GM21381 (cell line): ENCODE measurements around the gene ANXA4.
"Not testable (repeated sequence)": the region's sequence is repeated elsewhere in the genome, so short reads cannot be mapped to it uniquely, and the experiment has no call there.

Source experiments
- ATAC-seq: cut with Tn5 transposase; IDR thresholded peaks from one replicate; pipeline ENCODE4 v1.9.1; 2021; ENCODE audit warnings: mild to moderate bottlenecking, moderate library complexity; ENCODE audit not compliant: unreplicated experiment

Gene ANXA4

DNA sequence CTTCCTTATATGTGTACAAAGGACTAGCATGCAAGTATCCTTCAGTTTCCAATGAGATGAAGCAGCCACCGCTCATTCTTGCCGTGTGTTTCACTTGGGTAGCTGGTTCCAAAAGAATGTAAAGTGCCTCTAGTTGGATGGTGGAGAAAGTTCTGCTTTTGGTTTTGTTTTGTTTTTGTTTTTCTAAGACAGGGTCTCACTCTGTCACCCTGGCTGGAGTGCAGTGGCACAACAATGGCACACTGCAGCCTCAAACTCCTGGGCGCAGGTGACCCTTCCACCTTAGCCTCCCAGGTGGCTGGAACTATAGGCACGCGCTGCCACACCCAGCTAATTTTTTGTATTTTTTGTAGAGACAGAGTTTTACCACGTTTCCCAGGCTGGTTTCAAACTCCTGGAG lies 8.3 kb downstream of the ANXA4 start:
- no peak for ATAC-seq

DNA sequence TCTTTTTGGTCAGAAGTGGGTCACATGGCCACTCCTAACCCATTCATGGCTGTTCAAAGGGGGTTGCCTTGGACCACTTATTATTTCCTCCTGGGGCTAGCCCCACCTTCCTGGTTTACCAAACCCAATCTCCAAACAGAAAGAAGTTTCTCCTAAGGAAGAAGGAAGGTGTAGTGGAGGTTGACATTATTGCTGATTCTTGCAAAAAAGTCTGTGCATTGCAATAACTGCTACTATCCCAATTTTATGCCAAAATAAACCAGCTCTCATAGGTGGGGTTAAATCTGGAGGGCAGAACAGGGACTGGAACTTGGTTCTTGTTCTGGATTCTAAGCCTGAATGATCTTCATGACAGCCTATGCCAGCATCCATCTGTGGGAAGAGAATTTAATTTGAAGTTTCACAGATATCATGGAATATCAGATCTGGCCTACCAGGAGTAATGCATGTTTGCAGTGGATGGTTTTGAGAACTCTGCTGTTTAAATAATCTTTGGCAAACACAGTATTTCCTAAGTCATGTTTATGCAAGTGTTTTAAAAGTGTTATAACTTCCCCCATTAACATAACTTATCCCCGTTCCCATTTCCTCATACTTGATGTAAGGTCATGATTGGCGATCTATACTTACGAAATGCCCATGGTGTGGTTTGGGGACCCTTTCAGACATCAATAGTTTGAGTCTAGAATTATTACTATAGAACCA lies 11.9 kb downstream of the ANXA4 start:
- ATAC-seq: no peak

DNA sequence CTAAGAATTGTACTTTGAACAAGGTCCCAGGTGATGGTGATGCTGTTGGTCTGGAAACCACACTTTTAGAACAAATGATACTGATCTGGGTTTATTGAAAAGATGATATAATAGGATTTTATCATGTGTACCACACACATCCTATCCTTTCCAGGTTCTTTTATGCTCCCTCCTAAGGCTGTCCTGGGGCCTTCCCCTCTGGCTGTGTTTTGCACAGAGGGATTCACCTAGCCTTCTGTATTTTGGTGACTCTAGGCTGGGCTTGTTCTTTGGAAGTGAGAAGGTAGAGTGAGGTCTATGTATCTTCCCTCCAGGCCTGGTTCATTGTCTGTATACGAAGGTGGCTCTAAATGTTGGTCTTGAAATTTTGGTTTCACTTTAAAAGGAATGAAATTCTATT lies 12.7 kb downstream of the ANXA4 start:
- ATAC-seq: no peak

DNA sequence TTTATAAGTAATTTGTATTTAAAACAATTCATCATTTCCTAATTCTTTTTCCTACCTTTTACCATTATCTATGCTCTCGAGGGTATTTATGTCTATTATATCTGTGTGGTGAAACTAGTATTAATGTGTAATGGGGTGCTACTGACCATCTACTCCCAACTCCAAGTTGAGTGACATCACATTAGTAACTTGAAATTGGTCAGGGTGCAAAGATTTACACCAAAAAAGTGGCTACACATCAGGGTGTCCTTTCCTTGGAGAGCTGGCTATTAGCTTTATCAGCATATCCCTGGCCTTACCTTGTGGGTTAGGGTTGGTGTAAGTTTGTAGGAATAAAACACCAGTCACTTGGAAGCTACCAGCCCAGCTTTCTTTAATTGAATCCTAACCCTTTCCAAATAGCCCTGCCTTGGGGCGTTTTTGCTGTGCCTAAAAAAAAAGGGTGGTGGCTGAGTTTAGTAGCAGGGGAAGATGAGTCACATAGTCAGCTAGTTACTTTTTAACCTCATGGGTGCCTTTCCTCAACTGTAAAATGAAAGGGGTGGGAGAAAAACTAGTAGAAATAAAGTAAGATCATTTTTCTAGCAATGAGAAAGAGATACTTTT lies 14.0 kb downstream of the ANXA4 start:
- ATAC-seq: no peak

DNA sequence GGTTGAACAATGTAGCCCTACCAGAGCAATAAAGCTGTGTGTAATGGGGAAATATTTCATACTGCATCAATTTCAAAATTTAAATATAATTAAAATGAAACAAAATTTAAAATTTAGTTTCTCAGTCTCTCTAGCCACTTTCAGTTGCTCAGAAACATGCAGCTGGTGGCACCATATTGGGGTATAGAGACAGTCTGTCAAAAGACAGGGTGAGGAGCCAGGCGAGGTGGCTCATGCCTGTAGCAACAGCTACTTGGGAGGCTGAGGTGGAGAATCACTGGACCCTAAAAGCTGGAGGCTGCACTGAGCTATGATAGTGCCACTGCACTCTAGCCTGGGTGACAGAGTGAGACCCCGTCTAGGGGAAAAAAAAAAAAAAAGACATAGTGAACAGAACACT lies 20.1 kb downstream of the ANXA4 start:
- ATAC-seq: no peak

DNA sequence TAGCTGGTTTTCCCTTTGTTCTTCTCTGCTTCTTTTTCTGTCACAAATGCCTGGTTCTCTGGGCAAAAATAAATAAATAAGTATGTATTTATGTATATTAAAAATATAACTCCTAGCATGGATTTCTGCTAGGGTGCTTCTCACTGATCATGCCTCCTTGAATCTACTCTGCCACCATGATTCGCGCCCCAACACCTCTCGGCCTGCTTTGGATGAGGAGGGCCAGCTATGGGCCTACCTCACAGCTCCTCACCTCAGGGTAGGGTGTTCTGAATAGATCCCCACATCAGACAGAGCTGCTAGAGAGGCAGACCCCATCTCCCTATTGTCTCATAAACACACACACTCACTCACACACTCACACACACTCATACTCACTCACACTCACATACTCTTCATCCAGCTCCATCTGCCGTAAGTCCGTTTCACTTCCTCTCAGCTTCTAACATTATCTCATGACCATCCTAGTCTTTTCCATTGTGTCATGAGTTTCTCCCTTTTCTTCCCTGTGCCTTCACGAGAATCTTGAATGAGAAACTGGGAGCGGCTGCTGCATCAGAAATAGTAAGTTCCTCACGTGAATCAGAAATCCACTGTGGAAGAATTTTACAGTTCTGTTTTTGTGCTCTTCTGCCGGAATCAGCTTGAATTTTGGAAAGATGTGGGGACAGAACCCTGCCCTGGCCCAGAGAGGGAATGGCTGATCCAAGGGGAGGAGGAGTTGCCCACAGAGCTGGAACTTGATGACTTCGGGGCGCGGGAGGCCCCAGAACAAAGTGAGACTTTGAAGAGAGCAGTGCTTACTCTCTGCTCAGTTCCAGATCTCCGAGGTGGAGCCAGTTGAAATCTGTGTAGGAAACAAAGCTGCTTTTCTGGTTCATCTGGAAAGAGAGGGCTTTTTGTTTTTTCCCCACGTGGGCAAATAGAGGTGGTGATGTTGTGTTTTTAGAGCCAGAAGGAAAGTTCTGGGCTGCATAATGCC lies 20.9 kb downstream of the ANXA4 start:
- ATAC-seq: no peak

DNA sequence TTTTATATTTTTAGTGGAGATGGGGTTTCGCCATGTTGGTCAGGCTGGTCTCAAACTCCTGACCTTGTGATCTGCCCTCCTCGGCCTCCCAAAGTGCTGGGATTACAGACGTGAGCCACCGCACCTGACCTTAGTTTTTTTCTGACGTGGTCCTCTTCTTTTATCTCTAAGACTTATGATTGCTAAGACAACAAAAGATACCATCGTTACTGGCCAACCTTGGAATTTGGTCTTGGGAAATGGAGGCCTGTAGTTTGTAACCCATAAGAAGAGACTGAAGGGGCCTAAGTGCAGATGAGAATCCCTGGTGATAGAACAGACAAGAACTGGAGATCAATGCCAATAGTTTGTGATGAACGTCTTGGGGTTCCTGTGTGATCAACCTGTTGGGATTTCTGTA lies 21.9 kb downstream of the ANXA4 start:
- ATAC-seq: not testable (repeated sequence)

DNA sequence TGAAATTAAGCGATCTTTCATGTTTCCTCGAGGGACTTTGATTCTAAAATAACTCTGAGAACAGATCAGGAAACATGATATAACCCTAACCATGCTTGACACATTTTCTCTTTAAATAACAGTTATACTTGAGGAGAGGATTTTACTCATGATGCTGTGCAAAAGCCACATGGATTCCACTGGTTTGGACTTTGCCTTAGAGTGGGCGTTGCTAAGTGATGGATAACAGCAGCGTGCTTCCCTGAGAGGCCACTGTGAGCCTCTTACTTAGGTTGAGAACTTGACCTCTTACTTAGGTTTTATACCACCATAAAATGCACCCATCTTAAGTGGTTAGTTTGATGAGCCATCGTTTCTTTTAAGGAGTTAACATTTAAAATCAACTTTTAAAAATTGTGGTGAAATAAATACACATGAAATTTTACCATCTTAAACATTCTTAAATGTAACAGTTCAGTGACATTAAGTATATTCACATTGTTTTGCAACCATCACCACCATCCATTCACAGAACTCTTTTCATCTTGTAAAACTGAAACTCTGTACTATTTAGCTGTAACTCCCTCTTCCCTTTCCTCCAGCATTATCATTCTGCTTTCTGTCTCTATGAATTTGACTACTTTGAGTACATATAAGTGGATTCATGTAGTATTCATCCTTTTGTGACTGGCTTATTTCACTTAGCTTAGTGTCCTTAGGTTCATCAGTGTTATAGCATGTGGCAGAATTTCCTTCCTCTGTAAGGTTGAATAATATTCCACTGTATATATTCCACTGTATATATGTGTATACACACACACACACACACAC lies 22.6 kb downstream of the ANXA4 start:
- ATAC-seq: no peak

DNA sequence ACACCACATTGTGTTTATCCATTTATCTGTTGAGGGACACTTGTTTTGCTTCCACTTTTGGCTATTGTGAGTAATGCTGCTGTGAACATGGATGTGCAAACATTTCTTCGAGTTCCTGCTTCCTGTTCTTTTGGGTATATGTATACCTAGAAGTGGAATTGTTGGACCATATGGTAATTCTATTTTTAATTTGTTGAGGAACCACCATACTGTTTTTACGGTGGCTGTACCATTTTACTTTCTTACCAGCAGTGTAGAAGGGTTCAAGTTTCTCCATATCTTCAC lies 23.1 kb downstream of the ANXA4 start:
- no peak for ATAC-seq

DNA sequence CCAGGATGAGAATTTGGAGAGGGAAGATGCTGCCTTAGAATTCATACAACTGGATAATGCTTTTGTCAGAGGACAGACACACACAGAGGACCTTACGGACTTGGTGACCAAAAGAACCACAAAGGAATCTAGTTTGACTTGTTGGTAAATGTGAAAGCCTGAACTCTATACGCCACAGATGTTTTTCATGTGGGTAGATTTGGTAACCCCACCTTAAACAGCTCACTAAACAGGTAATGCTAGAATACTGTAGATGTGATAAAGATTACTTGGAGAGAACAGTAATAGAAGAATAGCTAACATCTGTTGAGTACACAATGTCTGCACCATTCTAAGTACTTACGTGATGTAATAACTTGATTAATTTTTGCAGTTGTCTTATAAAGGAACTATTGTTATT lies 24.1 kb downstream of the ANXA4 start:
- no peak for ATAC-seq

DNA sequence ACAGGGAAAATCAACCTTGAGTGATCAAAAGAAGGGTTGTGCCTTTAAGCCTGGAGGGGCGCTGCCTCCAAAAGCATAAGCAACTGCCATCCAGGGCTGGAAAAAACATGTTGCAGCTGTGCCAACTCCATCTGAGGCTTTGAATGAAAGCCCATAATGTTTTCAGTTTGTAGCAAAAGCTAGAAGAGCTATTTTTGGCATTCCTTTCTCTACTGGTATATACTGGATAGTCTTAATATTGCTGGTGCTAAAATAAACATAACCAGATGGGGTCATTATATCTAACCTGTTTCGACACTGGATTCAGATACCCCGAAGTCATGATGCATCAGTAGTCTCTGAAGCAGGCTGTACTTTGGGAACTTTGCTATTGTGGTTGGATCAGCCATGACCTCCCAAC lies 25.1 kb downstream of the ANXA4 start:
- ATAC-seq: no peak

DNA sequence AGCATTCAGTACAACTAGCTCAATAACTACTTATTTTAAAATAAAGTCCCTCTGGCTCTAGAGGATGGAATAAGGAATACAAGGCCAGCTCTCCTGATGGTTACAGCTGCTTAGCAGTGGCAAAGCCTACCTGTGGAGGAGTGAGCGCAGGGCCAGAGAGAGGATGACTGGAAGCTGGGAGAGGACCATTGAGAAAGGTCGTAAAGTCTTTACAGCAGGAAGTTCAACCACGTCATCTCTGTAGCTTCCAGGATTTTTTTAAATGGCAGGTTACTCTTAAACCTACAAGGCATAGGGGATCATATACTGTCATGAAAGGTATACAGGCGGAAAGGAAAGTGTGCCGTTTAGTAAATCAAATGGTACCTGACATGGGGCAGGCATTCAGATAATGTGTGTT lies 26.3 kb downstream of the ANXA4 start:
- no peak for ATAC-seq

DNA sequence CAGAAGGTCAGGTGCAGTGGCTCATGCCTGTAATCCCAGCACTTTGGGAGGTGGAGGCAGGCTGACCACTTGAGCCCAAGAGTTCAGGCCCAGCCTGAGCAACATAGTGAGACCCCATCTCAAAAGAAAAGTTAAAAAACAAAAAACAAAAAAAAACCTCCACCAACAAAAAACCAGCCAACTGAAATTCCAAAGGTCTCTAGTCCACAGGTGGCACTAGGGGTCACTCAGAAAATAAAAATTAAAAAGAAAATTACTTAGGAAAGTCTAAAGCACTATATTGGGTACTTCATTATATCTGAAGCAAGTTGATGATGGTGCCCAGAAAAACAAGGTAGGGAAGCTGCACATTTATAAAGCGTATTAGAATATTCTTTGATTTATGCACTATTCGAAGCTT lies 26.9 kb downstream of the ANXA4 start:
- ATAC-seq: no peak

DNA sequence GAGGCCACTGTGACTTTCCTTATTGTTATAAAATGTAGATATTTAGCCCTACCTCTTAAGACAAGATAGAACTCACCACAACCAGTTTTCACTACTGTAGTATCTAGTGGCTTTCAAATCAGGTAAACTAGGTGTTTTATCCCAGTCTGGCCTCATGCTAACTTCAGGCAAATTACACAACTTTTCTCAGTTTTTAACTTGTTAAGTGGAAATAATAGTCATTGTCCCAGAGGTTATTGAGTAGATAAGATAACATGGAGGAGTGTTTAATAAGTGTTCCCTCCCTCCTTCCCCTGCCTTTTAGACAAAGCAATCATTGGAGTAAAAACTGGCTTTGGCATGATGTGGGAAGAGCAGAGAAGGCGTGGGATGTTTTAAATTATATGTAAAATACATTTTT lies 27.3 kb downstream of the ANXA4 start:
- ATAC-seq: no peak

DNA sequence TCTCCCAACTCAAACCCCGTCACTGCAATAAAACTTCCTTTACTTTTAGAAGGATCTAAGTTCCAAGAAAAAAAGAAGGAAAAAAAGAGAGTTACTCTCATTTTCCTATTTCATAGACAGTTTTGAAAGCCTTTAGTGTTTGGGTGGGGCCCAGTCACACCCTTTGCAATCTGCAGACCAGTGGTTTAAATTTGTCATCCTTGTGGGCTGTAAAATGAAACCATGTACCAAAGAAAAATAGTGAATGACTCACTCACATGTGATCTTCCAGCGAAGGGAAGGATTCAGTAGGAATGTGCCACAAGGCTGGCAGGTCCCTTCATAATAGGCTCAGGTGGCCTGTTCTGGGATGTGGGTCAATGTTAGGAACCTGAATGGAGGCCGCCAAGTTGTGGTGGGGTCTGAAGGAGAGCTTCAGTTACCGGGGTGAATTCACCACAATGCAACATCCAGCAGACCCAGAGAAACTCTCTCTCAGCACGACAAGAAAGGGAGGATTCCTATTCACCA lies 28.3 kb downstream of the ANXA4 start:
- no peak for ATAC-seq

DNA sequence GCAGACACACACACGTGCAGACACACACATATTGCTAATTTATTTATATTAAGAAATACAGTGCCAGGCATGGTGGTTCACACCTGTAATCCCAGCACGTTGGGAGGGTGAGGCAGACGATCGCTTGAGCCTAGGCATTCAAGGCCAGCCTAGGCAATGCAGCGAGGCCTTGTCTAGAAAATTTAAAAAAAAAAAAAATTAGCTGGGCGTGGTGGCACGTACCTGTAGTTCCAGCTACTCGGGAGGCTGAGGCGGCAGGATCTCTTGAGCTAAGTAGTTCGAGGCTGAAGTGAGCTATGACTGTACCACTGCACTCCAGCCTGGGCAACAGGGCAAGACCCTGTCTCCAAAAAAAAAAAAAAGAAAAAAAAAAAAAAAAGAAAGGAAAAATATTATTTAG lies 28.8 kb downstream of the ANXA4 start:
- no peak for ATAC-seq

DNA sequence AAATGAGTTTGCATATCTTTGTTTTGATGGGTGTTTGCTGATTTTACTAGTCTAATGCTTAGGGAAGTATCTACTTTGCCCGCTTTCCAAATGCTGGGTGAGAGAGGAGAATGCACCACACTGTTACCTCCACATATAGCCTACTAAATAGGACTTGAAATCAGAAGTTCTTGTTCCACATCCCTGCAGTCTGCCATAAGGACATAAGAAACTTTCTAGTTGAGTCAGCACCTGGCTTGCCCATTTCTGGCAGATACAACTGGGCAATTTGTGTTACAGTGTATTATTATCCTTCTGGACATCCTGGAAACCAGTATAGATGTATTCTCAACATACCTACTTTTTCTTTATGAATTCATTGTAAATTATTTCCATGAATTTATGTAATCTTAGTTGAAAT lies 29.5 kb downstream of the ANXA4 start:
- ATAC-seq: no peak

DNA sequence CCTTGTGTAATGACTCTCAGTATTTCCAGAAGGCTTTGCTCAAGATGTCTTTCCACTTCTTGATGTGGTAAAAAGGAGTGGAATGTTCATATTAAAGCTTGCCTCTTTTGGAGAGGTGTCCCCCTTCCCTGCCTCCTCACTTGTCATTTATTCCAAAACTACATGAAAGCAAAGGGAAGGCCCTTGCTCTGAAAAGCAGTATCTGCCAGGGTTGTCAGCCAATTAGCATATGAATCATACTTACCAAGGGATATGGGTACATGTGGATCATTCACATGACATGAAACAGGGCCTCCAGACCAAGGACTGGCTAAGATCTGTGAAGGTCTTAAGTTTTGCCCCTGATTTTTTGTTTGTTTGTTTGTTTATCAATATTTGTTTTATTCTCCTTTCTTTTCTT lies 31.3 kb downstream of the ANXA4 start:
- no peak for ATAC-seq

DNA sequence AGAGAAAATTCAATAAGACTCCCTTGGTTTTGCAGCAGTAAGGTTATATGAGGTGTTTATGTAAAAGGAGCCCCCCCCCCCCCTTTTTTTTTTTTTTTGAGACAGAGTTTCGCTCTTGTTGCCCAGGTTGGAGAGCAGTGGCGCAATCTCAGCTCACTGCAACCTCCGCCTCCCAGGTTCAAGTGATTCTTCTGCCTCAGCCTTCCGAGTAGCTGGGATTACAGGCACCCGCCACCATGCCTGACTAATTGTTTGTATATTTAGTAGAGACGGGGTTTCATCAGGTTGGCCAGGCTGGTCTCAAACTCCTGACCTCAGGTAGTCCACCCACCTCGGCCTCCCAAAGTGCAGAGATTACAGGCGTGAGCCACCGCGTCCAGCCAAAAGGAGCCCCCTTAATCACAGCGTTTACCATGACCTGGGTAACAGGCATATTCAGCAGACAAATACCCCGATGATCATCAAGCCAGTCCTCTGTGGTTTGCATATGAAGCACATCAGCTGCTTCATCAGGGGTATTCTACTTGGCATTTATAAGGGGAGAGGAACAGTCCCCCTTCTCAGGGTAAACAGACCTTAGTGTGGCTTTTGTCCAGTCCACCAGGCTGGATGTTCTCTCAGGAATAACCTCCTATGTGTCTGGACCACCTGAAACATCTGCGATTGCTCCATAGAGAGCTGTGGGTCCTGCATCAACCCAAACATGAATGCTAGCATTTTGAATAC lies 32.5 kb downstream of the ANXA4 start:
- ATAC-seq: not testable (repeated sequence)
